DND-41 (cell line): ENCODE measurements around the gene APOF.

Experiments used
- CTCF ChIP-seq: IDR thresholded peaks from 2 replicates; pipeline ENCODE4 v1.5.1; 2012; ENCODE audit warnings: borderline replicate concordance, low read length, moderate library complexity, mild to moderate bottlenecking; ENCODE audit not compliant: poor library complexity, severe bottlenecking; ENCODE audit errors: extremely low read depth
- EZH2 ChIP-seq: IDR thresholded peaks from 3 replicates; pipeline ENCODE4 v1.6.1; 2012; ENCODE audit warnings: borderline replicate concordance, low read depth, mild to moderate bottlenecking, moderate library complexity, low read length, inconsistent platforms; ENCODE audit not compliant: severe bottlenecking

GRCh38 chr12:56337753-56338251 lies 24.9 kb downstream of the APOF start:
- TF ChIP-seq CTCF, result no peak
- no peak for TF ChIP-seq EZH2
